Cardiac muscle cell (in vitro differentiated cells and primary cell): ENCODE data around the gene HASPIN. TPM values are rescaled to one million over a fixed set of nuclear protein-coding genes. Genes with fewer than 3 reads are reported as not detected.
A peak's percentile ranks its signal among the peaks of the same experiment; 100 is the strongest.
"Not testable (repeated sequence)": the region's sequence is repeated elsewhere in the genome, so short reads cannot be mapped to it uniquely, and the experiment has no call there.

Experiments
- DNase-seq, 2 donors: peaks; one replicate each; pipeline versions ENCODE4 v3.0.0 to v3.0.0-alpha.2; 2010 to 2017; ENCODE audit warnings: low read depth in 1 of 2, low spot score in 1 of 2
- H3K27ac ChIP-seq: fragments of 200-600 bp; sonication (generic); 2 replicates; pipeline ENCODE4 v1.5.1; 2016
- H3K27me3 ChIP-seq: fragments of 200-600 bp; sonication (generic); 2 replicates; pipeline ENCODE4 v1.6.0; 2016; ENCODE audit warnings: control low read depth
- H3K36me3 ChIP-seq: fragments of 200-600 bp; sonication (generic); 2 replicates; pipeline ENCODE4 v1.5.1; 2016; ENCODE audit warnings: control low read depth
- H3K4me1 ChIP-seq: fragments of 200-600 bp; sonication (generic); 2 replicates; pipeline ENCODE4 v1.8.1; 2017; ENCODE audit warnings: low read depth, mild to moderate bottlenecking, mixed run types
- H3K4me3 ChIP-seq: fragments of 200-600 bp; sonication (generic); 2 replicates; pipeline ENCODE4 v1.5.1; 2016; ENCODE audit warnings: mild to moderate bottlenecking
- H3K9me3 ChIP-seq: fragments of 200-600 bp; sonication (generic); 2 replicates; pipeline ENCODE4 v1.5.1; 2017; ENCODE audit warnings: low read depth, mild to moderate bottlenecking, control low read depth
- polyA plus RNA-seq: library from polyadenylated mRNA; unstranded; fragments of >200 nt; fragmentation: Nextera tagmentation; extraction: Ambion mirVana; gene quantifications from 2 replicates; pipeline ENCODE4 v1.2.1, GENCODE V29; 2016
- total RNA-seq: library from RNA; depleted of rRNA; stranded (reverse); fragments of >200 nt; gene quantifications from 2 replicates; pipeline ENCODE4 v1.2.3, GENCODE V29; 2016
- TF ChIP-seq, protein P1 (sequence below): IDR thresholded peaks from 2 replicates; pipeline ENCODE4 v1.5.1; 2012; ENCODE audit warnings: low read depth, mild to moderate bottlenecking, low read length

Gene HASPIN
- total and polyA plus RNA-seq, 2 experiments from 2014 or later: 0.87 to 10.8 TPM

DNA sequence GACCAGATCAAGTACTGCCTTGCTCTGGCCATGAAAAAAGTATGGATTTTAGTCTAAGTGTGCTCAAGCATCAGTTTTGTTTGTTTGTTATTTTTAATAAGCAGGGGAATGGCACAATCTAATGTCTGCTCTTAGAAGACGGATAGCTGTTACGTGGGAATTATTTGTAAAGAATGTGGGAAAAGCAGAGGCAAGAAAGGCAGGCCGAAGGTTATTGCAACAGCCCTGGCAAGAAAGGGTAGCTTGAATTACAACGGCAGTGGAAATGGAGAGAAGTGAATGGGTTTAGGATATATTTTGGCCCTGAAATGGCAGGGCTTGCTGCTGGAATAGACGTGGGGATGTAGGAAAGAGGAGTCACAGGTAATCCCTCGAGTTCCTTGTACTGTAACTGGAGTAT lies 987 bp upstream of the HASPIN start:
- TF ChIP-seq, protein P1, sequence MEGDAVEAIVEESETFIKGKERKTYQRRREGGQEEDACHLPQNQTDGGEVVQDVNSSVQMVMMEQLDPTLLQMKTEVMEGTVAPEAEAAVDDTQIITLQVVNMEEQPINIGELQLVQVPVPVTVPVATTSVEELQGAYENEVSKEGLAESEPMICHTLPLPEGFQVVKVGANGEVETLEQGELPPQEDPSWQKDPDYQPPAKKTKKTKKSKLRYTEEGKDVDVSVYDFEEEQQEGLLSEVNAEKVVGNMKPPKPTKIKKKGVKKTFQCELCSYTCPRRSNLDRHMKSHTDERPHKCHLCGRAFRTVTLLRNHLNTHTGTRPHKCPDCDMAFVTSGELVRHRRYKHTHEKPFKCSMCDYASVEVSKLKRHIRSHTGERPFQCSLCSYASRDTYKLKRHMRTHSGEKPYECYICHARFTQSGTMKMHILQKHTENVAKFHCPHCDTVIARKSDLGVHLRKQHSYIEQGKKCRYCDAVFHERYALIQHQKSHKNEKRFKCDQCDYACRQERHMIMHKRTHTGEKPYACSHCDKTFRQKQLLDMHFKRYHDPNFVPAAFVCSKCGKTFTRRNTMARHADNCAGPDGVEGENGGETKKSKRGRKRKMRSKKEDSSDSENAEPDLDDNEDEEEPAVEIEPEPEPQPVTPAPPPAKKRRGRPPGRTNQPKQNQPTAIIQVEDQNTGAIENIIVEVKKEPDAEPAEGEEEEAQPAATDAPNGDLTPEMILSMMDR: no peak
- no peaks in the 10 kb centered on the region for H3K27me3 ChIP-seq
- H3K36me3 ChIP-seq: peaks cover 9% of the 10 kb centered on the region
- DNase-seq: peak in 1 of 2 donors; percentile 41
- H3K4me3 ChIP-seq: peak overlapping the region; percentile 83
- peak overlapping the region; percentile 90 for H3K27ac ChIP-seq
- H3K9me3 ChIP-seq: no peaks in the 10 kb centered on the region
- peaks cover 3% of the 10 kb centered on the region for H3K4me1 ChIP-seq

DNA sequence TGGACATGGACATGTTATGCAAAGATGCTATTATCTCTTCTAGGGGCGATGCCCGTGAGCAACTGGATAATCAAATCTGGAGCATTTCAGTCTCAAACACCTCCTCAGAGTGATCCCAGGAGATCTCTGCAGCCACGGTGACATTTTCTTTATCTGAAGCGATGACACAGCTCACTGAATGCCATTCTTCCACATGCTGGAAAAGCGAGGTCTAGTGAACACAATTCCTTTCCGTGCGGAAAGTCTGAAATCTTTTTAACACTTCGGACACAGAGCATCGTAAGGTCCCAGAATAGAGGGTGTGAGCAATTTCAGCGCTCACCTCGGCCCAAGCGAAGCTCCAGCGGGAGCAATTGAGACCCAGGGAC lies 531 bp upstream of the HASPIN start:
- Histone ChIP-seq H3K36me3 (peaks cover 9% of the 10 kb centered on the region), H3K27me3 (no peaks in the 10 kb centered on the region), H3K4me3 (peak overlapping the region; percentile 83), H3K9me3 (no peaks in the 10 kb centered on the region), H3K27ac (peak overlapping the region; percentile 90), H3K4me1 (peaks cover 3% of the 10 kb centered on the region)
- TF ChIP-seq, protein P1: no peak
- no peak for DNase-seq

DNA sequence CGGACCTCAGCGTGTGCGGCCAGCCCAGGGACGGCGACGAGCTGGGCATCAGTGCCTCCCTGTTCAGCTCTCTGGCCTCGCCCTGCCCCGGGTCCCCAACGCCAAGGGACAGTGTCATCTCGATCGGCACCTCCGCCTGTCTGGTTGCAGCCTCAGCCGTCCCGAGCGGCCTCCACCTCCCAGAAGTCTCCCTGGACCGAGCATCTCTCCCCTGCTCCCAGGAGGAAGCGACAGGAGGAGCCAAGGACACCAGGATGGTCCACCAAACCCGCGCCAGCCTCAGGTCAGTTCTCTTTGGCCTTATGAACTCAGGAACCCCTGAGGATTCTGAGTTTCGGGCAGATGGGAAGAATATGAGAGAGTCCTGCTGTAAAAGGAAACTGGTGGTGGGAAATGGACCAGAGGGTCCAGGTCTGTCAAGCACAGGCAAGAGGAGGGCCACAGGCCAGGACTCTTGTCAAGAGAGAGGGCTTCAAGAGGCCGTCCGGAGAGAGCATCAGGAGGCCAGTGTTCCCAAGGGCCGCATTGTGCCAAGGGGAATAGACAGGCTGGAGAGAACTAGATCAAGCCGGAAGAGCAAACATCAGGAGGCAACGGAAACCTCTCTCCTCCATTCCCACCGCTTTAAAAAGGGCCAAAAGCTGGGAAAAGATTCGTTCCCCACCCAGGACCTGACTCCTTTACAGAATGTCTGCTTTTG lies 825 bp downstream of the HASPIN start:
- TF ChIP-seq, protein P1: no peak
- H3K27me3 ChIP-seq: no peaks in the 10 kb centered on the region
- DNase-seq: peak in 1 of 2 donors; percentile 21
- peak overlapping the region; percentile 83 for H3K4me3 ChIP-seq
- H3K9me3 ChIP-seq: no peaks in the 10 kb centered on the region
- no peak overlapping the region for H3K27ac ChIP-seq
- H3K36me3 ChIP-seq: peaks cover 9% of the 10 kb centered on the region
- peaks cover 3% of the 10 kb centered on the region for H3K4me1 ChIP-seq

DNA sequence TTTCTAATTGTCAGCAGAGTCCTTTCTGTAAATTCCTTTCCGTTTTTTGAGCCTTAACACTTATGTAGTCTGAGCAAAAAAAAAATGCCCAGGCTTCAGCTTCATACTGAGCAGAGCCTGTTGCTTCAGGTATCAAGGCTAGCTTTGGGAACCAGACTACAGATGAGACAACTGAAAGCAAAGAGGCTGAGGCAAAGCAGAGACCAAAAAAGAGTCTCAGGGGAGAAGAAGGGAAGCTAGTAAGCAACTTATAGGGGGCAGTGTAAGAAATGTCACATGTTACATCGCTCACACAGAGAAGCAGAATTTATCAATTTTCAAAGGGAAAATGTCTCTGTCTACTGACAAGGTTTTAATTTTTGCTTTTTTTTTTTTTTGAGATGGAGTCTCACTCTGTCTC lies 3.3 kb downstream of the HASPIN start:
- H3K4me3 ChIP-seq: no peak overlapping the region
- no peaks in the 10 kb centered on the region for H3K27me3 ChIP-seq
- TF ChIP-seq, protein P1: no peak
- no peaks in the 10 kb centered on the region for H3K9me3 ChIP-seq
- no peak for DNase-seq
- peaks cover 3% of the 10 kb centered on the region for H3K4me1 ChIP-seq
- no peak overlapping the region for H3K27ac ChIP-seq
- H3K36me3 ChIP-seq: no peaks in the 10 kb centered on the region

DNA sequence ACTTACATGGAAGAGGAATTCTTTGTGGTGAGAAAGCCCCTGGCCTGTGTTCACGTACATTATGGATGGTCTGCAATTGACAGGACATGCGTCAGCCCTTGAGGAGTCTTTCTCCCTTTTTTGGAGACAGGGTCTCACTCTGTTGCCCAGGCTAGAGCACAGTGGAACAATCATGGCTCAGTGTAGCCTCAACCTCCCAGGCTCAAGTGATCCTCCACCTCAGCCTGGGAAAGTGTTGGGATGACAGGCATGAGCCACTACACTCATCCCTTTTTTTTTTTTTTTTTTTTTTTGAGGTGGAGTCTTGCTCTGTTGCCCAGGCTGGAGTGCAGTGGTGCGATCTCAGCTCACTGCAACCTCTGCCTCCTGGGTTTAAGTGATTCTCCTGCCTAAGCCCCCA lies 4.4 kb downstream of the HASPIN start:
- not testable (repeated sequence) for H3K4me3 ChIP-seq, H3K27me3 ChIP-seq, H3K9me3 ChIP-seq, H3K27ac ChIP-seq, DNase-seq, H3K36me3 ChIP-seq, H3K4me1 ChIP-seq

DNA sequence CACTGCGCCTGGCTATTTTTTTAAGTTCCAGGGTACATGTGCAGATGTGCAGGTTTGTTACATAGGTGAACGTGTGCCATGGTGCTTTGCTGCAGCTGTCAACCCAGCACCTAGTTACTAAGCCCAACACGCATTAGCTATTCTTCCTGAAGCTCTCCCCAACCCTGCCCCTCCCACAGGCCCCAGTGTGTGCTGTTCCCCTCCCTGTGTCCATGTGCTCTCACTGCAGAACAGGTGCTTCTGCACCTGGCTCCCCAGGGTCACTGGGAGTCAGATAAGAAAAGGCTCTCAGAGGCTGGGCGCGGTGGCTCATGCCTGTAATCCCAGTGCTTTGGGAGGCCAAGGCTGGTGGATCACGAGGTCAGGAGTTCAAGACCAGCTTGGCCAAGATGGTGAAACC lies 6.2 kb downstream of the HASPIN start:
- no peak for DNase-seq
- TF ChIP-seq, protein P1: no peak
- Histone ChIP-seq H3K27me3 (no peaks in the 10 kb centered on the region), H3K9me3 (no peaks in the 10 kb centered on the region), H3K36me3 (no peaks in the 10 kb centered on the region), H3K4me1 (no peaks in the 10 kb centered on the region), H3K27ac (no peak overlapping the region), H3K4me3 (no peak overlapping the region)
